ENCODE data around the gene CHD5.

CHD5 gene

GRCh38 chr1:6099297-6099696 is 80.8 kb downstream of the CHD5 start:
- DNase-seq: no peak

GRCh38 chr1:6098303-6099215 is 81.6 kb downstream of the CHD5 start:
- DNase-seq: no peak

GRCh38 chr1:6097824-6098223 is 82.3 kb downstream of the CHD5 start:
- no peak for DNase-seq

GRCh38 chr1:6097117-6097595 is 83.0 kb downstream of the CHD5 start:
- no peak for DNase-seq

GRCh38 chr1:6096243-6097116 is 83.6 kb downstream of the CHD5 start:
- no peak for DNase-seq

- no peak for DNase-seq
These were observed 84.4 kb downstream of the CHD5 start for GRCh38 chr1:6095511-6096242.

- DNase-seq: no peak
These were observed 85.2 kb downstream of the CHD5 start for GRCh38 chr1:6094801-6095505.

- no peak for DNase-seq
These were observed 85.9 kb downstream of the CHD5 start for GRCh38 chr1:6094246-6094645.

GRCh38 chr1:6093611-6094010 is 86.5 kb downstream of the CHD5 start:
- no peak for DNase-seq

GRCh38 chr1:6093071-6093470 is 87.0 kb downstream of the CHD5 start:
- DNase-seq: no peak

- DNase-seq: no peak
These were observed 87.9 kb downstream of the CHD5 start for GRCh38 chr1:6092211-6092610.

GRCh38 chr1:6091823-6092109 is 88.4 kb downstream of the CHD5 start:
- no peak for DNase-seq

- no peak for DNase-seq
These were observed 88.9 kb downstream of the CHD5 start for GRCh38 chr1:6090996-6091822.

- DNase-seq: no peak
These were observed 89.8 kb downstream of the CHD5 start for GRCh38 chr1:6090288-6090687.

GRCh38 chr1:6088956-6089355 is 91.2 kb downstream of the CHD5 start:
- no peak for DNase-seq

GRCh38 chr1:6087958-6088357 is 92.2 kb downstream of the CHD5 start:
- DNase-seq: no peak

GRCh38 chr1:6087377-6087772 is 92.7 kb downstream of the CHD5 start:
- no peak for DNase-seq

- no peak for DNase-seq
These were observed 93.3 kb downstream of the CHD5 start for GRCh38 chr1:6086762-6087376.

GRCh38 chr1:6086358-6086757 is 93.8 kb downstream of the CHD5 start:
- no peak for DNase-seq

GRCh38 chr1:6085666-6086065 is 94.5 kb downstream of the CHD5 start:
- no peak for DNase-seq
